Measurements from ENCODE around the gene REL.

Gene REL

DNA sequence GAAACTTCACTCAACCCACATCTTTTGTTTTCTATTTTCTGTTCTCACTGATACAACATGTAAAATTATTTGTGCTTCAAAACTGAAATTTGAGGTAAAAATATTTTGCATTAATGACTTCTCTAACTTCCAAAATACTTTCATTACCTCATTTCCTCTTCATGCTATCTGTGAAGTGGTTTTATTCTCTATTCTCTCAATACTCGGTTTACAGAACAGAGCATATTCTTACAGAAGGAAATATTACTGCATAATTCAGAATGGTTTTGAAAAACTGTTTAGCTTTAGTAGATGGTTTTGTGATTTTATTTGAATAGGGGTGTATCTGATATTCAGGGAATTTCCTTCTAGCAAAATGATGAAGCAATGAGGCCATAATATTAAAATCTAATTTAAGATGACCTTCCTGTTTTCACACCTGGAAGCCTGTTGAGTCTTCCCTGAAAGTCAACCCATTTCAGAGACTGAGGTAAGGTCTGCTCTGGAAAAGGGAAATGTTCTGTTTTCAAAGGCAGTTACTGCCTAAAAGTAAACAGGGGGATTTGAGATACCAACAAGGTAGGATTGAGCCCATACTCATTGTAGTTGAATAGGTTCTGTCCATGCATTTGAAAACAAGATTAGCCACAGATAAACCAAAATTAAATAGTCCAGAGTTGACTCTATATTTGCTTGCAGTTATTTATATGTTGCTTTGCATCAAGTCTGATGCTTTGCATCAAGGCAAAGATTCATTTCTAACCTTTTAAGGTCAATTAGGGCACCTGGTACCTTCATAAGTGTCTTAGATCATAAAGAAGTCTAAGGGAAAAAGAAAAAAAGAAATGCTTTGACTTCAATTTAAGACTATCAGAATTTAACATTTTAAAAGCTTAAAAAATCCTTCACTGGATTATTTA is 85.4 kb downstream of the REL start:
- no peak for DNase-seq (ENCODE audit: low spot score)

- no peak for DNase-seq (ENCODE audit: low spot score)
Measured at GRCh38 chr2:60972889-60973656, 91.7 kb downstream of the REL start.

DNA sequence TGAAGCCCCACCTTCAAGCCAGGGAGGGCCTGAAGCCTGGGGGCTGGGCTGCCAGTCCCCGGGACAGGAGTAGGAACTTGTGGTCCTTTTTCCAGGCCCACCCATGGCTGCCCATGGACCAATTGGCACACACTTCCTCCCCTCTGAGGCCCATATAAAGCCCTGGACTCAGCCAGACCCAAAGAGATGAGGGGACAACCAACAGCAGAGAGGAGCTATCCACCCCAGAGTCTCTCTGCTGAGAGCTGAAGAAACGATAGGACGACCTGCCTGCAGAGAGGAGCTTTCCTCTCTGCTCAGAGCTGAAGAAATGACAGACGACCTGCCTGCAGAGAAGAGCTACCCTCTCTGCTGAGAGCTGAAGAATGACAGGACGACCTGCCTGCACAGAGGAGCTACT is 92.3 kb downstream of the REL start:
- DNase-seq (ENCODE audit: low spot score), result no peak

DNA sequence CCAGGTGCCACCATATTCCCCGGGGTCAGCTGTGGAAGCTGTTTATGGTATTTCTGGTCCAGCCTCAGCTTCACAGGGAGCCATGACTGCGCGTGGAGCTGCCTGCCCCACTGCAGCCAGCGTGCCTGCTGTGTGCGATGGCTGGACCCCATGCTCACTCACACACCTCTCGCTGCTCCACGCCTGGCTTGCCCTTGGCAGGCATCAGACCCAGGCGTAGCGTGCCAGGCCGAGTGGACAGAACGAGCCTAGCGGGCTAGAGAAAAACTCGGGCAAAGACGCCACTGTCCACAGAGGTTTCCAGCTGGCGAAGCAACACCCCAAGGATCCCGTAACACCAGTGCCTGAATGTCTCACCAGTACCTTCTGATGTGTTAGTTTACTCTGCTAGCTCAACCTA is 93.3 kb downstream of the REL start:
- no peak for DNase-seq (ENCODE audit: low spot score)
